ENCODE measurements around the gene COL1A1. TPM values are rescaled to one million over a fixed set of nuclear protein-coding genes. Genes with fewer than 3 reads are reported as not detected.

Gene COL1A1
- total RNA-seq (2014; rRNA removed; shearing (Covaris generic)), result 1.3 and 1.4 TPM in 2 replicates
- polyA plus RNA-seq (2015; cell fraction: cytosol; rRNA removed), result 3.4 and 4.9 TPM in 2 replicates
- polyA plus RNA-seq (2015; cell fraction: nucleus; rRNA removed), result 34.8 and 40.2 TPM in 2 replicates

- DNase-seq (ENCODE audit: low read depth), result no peak
These were observed at the start of gene COL1A1 for GRCh38 chr17:50201276-50201854. Gene COL1A1, minus strand, starts transcription at chr17:50201631. Its CDS starts 118 bp downstream, at chr17:50201513.

- no peak for DNase-seq (ENCODE audit: low read depth)
These were observed 46.8 kb upstream of the COL1A1 start for GRCh38 chr17:50248255-50248654.

GRCh38 chr17:50244771-50245170, 43.3 kb upstream of the COL1A1 start:
- no peak for DNase-seq (ENCODE audit: low read depth)

GRCh38 chr17:50241431-50241830, 40.0 kb upstream of the COL1A1 start:
- no peak for DNase-seq (ENCODE audit: low read depth)

- DNase-seq (ENCODE audit: low read depth), result no peak
These were observed 39.4 kb upstream of the COL1A1 start for GRCh38 chr17:50240851-50241250.

- DNase-seq (ENCODE audit: low read depth), result no peak
These were observed 38.5 kb upstream of the COL1A1 start for GRCh38 chr17:50239937-50240336.

GRCh38 chr17:50238601-50239280, 37.3 kb upstream of the COL1A1 start:
- DNase-seq (ENCODE audit: low read depth), result no peak

- DNase-seq (ENCODE audit: low read depth), result no peak
These were observed 36.5 kb upstream of the COL1A1 start for GRCh38 chr17:50237901-50238300.

- DNase-seq (ENCODE audit: low read depth), result no peak
These were observed 33.1 kb upstream of the COL1A1 start for GRCh38 chr17:50234581-50234980.

- DNase-seq (ENCODE audit: low read depth), result no peak
These were observed 24.3 kb upstream of the COL1A1 start for GRCh38 chr17:50225701-50226240.

- no peak for DNase-seq (ENCODE audit: low read depth)
These were observed 21.5 kb upstream of the COL1A1 start for GRCh38 chr17:50222922-50223321.

- no peak for DNase-seq (ENCODE audit: low read depth)
These were observed 20.6 kb upstream of the COL1A1 start for GRCh38 chr17:50221864-50222545.

- DNase-seq (ENCODE audit: low read depth), result no peak
These were observed 19.9 kb upstream of the COL1A1 start for GRCh38 chr17:50221266-50221863.

GRCh38 chr17:50220811-50221210, 19.4 kb upstream of the COL1A1 start:
- DNase-seq (ENCODE audit: low read depth), result no peak

GRCh38 chr17:50219939-50220465, 18.6 kb upstream of the COL1A1 start:
- no peak for DNase-seq (ENCODE audit: low read depth)

GRCh38 chr17:50219342-50219741, 17.9 kb upstream of the COL1A1 start:
- DNase-seq (ENCODE audit: low read depth), result peak; percentile 92

- DNase-seq (ENCODE audit: low read depth), result peak; percentile 90
These were observed 17.4 kb upstream of the COL1A1 start for GRCh38 chr17:50218771-50219315.

GRCh38 chr17:50218071-50218759, 16.8 kb upstream of the COL1A1 start:
- no peak for DNase-seq (ENCODE audit: low read depth)

GRCh38 chr17:50217591-50217990, 16.2 kb upstream of the COL1A1 start:
- no peak for DNase-seq (ENCODE audit: low read depth)

GRCh38 chr17:50214976-50215760, 13.7 kb upstream of the COL1A1 start:
- no peak for DNase-seq (ENCODE audit: low read depth)
